GM12892 (cell line): Measurements from ENCODE around the gene POU3F1.

Experiments used
- DNase-seq: peaks from one replicate; pipeline ENCODE4 v3.0.0; 2011; ENCODE audit not compliant: insufficient read length
- FAIRE-seq: peaks from 2 replicates; lab custom pipeline; 2011; peaks lifted over from hg19 to GRCh38; lab: Jason Lieb, UNC
- POLR2A ChIP-seq: IDR thresholded peaks from 2 replicates; pipeline ENCODE4 v1.6.1; 2011; ENCODE audit warnings: low read depth, low read length, control low read depth
- POLR2AphosphoS5 ChIP-seq: IDR thresholded peaks from 2 replicates; pipeline ENCODE4 v1.6.1; 2011; ENCODE audit warnings: low read depth, low read length, control low read depth
- TAF1 ChIP-seq: IDR thresholded peaks from 2 replicates; pipeline ENCODE4 v1.6.1; 2011; ENCODE audit warnings: low read depth, mild to moderate bottlenecking, control low read depth, low read length, borderline replicate concordance

The POU3F1 gene

GRCh38 chr1:38085666-38086330 is 39.2 kb upstream of the POU3F1 start:
- FAIRE-seq (no peak), DNase-seq (no peak)
- TF ChIP-seq TAF1 (no peak), POLR2A (no peak), POLR2AphosphoS5 (no peak)

- no peak for DNase-seq
- TF ChIP-seq POLR2AphosphoS5 (no peak), TAF1 (no peak)
- FAIRE-seq: no peak
Measured at GRCh38 chr1:38084700-38085099, 38.1 kb upstream of the POU3F1 start.

- no peak for TF ChIP-seq POLR2AphosphoS5
- TF ChIP-seq POLR2A: no peak
- TF ChIP-seq TAF1: no peak
- DNase-seq (no peak), FAIRE-seq (no peak)
Measured at GRCh38 chr1:38084113-38084512, 37.5 kb upstream of the POU3F1 start.

- TF ChIP-seq POLR2AphosphoS5: no peak
- no peak for TF ChIP-seq POLR2A
- no peak for TF ChIP-seq TAF1
- FAIRE-seq (no peak), DNase-seq (no peak)
Measured at GRCh38 chr1:38083541-38083940, 36.9 kb upstream of the POU3F1 start.

GRCh38 chr1:38082769-38083263 is 36.2 kb upstream of the POU3F1 start:
- TF ChIP-seq TAF1 (no peak), POLR2A (no peak), POLR2AphosphoS5 (no peak)
- FAIRE-seq: peak; percentile 40
- no peak for DNase-seq

- FAIRE-seq (no peak), DNase-seq (no peak)
- TF ChIP-seq POLR2A (no peak), TAF1 (no peak), POLR2AphosphoS5 (no peak)
Measured at GRCh38 chr1:38079019-38079418, 32.4 kb upstream of the POU3F1 start.

- DNase-seq (no peak), FAIRE-seq (no peak)
- no peak for TF ChIP-seq TAF1
- TF ChIP-seq POLR2AphosphoS5: no peak
Measured at GRCh38 chr1:38077523-38078147, 31.0 kb upstream of the POU3F1 start.

GRCh38 chr1:38076455-38076854 is 29.9 kb upstream of the POU3F1 start:
- no peak for TF ChIP-seq TAF1
- TF ChIP-seq POLR2A: no peak
- no peak for TF ChIP-seq POLR2AphosphoS5
- FAIRE-seq (no peak), DNase-seq (no peak)

GRCh38 chr1:38076038-38076437 is 29.4 kb upstream of the POU3F1 start:
- no peak for TF ChIP-seq POLR2AphosphoS5
- TF ChIP-seq TAF1: no peak
- no peak for TF ChIP-seq POLR2A
- FAIRE-seq: no peak
- no peak for DNase-seq

- TF ChIP-seq POLR2AphosphoS5 (no peak), TAF1 (no peak), POLR2A (no peak)
- no peak for DNase-seq
- FAIRE-seq: no peak
Measured at GRCh38 chr1:38075191-38075590, 28.6 kb upstream of the POU3F1 start.

- no peak for FAIRE-seq
- no peak for DNase-seq
- TF ChIP-seq POLR2AphosphoS5: no peak
- TF ChIP-seq TAF1: no peak
- TF ChIP-seq POLR2A: no peak
Measured at GRCh38 chr1:38074302-38074677, 27.7 kb upstream of the POU3F1 start.
